ENCODE results near the gene IL22RA1. TPM values are rescaled to one million over a fixed set of nuclear protein-coding genes. Genes with fewer than 3 reads are reported as not detected.

The IL22RA1 gene
- total and polyA plus RNA-seq, 2 donors (not counting 1 experiment from before 2014, with no cell fraction given), result under 0.01 to 0.03 TPM

DNA sequence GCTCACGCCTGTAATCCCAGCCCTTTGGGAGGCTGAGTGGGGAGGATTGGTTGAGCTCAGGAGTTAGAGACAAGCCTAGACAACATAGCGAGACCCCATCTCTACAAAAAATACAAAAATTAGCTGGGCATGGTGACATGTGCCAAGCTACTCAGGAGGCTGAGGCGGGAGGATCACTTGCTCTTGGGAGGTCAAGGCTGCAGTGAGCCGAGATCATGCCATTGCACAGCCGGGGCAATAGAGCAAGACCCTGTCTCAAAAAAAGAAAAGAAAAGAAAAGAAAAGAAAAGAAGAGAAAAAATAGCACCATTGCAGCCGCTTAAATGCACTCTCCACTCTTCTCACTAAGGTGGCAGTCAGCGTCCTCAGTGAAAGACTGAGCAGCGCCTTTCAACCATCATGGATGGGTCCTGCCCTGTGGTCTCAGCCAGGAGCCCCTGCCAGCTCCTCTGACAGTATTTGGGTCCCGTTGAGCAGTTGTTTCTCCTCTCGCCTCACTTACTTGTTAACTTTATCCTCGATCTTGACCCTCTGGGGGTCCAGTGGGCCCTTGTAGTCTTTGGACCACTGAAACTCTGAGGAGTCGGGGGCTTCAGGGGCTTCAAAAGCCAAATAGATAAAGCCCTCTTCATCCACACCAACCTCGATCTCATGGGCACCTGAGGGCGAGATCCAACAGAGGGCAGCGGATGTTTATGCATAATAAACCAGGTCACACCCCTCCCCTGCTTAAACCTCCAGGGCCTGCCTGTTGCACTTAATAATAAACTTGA lies 67.9 kb downstream of the IL22RA1 start:
- no peaks in the 10 kb centered on the region for H4K20me1 ChIP-seq (ENCODE audit: control insufficient read depth, extremely low read depth, insufficient read depth, low read length)
- no peak overlapping the region for H3K4me2 ChIP-seq (ENCODE audit: extremely low read depth, insufficient read depth, low read length)
- no peaks in the 10 kb centered on the region for H3K36me3 ChIP-seq (ENCODE audit: control insufficient read depth, insufficient read depth, low read length)
- no peak overlapping the region for H3K27ac ChIP-seq (ENCODE audit: insufficient read depth, low read length)
- H3K4me3 ChIP-seq (replicated peaks in 1 of 4; ENCODE audit: control extremely low read depth in 1 of 4, insufficient read depth in 1 of 4, low read depth in 3 of 4, low read length in 4 of 4), result no peak overlapping the region
- H2AFZ ChIP-seq (ENCODE audit: low read length), result no peak overlapping the region
- DNase-seq (ENCODE audit: low read depth in 2 of 2), result no peak
- TF ChIP-seq EZH2 (IDR thresholded peaks at IDR 0.05; ENCODE audit: low read length, missing control alignments), result no peak
- TF ChIP-seq, protein P1, sequence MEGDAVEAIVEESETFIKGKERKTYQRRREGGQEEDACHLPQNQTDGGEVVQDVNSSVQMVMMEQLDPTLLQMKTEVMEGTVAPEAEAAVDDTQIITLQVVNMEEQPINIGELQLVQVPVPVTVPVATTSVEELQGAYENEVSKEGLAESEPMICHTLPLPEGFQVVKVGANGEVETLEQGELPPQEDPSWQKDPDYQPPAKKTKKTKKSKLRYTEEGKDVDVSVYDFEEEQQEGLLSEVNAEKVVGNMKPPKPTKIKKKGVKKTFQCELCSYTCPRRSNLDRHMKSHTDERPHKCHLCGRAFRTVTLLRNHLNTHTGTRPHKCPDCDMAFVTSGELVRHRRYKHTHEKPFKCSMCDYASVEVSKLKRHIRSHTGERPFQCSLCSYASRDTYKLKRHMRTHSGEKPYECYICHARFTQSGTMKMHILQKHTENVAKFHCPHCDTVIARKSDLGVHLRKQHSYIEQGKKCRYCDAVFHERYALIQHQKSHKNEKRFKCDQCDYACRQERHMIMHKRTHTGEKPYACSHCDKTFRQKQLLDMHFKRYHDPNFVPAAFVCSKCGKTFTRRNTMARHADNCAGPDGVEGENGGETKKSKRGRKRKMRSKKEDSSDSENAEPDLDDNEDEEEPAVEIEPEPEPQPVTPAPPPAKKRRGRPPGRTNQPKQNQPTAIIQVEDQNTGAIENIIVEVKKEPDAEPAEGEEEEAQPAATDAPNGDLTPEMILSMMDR (conservative IDR thresholded peaks at IDR 0.05 in 1 of 2, IDR thresholded peaks at IDR 0.05 in 1 of 2; ENCODE audit: low read depth in 1 of 2, low read length in 2 of 2), result no peak
- peaks cover 2% of the 10 kb centered on the region for H3K27me3 ChIP-seq (ENCODE audit: control insufficient read depth, insufficient read depth, low read length)
- H3K9me3 ChIP-seq (ENCODE audit: control insufficient read depth, insufficient read depth, low read depth, low read length), result no peaks in the 10 kb centered on the region
- no peaks in the 10 kb centered on the region for H3K79me2 ChIP-seq (ENCODE audit: control insufficient read depth, insufficient read depth, low read length)
- H3K9ac ChIP-seq (ENCODE audit: insufficient read depth, low read length), result no peak overlapping the region
- H3K4me1 ChIP-seq (ENCODE audit: control insufficient read depth, extremely low read depth, insufficient read depth, low read length), result no peaks in the 10 kb centered on the region

DNA sequence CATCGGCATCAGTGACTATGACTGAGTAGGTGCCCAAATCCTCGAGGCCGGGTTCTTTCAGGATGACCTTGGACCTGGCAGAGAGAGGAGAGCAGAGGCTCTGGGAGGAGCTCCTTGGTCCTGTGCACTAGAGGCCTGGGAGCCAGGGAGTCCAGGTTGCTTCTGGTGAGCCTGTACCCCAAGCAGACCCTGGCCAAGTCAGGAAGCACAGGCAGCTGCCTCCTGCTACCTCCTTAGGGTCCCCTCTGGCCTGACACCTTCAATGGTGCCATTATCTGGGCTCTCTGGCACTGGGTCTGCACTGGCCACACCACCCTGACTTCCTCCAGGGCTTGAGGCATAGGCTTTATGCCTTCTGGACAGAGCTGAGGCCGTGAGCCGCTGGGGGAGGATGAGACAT lies 68.7 kb downstream of the IL22RA1 start:
- Histone ChIP-seq H3K4me1 (ENCODE audit: control insufficient read depth, extremely low read depth, insufficient read depth, low read length) (no peaks in the 10 kb centered on the region), H3K4me2 (ENCODE audit: extremely low read depth, insufficient read depth, low read length) (no peak overlapping the region), H4K20me1 (ENCODE audit: control insufficient read depth, extremely low read depth, insufficient read depth, low read length) (no peaks in the 10 kb centered on the region), H3K79me2 (ENCODE audit: control insufficient read depth, insufficient read depth, low read length) (no peaks in the 10 kb centered on the region), H3K4me3 (replicated peaks in 1 of 4; ENCODE audit: control extremely low read depth in 1 of 4, insufficient read depth in 1 of 4, low read depth in 3 of 4, low read length in 4 of 4) (no peak overlapping the region), H3K27me3 (ENCODE audit: control insufficient read depth, insufficient read depth, low read length) (no peaks in the 10 kb centered on the region), H3K36me3 (ENCODE audit: control insufficient read depth, insufficient read depth, low read length) (no peaks in the 10 kb centered on the region), H3K27ac (ENCODE audit: insufficient read depth, low read length) (no peak overlapping the region), H3K9me3 (ENCODE audit: control insufficient read depth, insufficient read depth, low read depth, low read length) (no peaks in the 10 kb centered on the region), H3K9ac (ENCODE audit: insufficient read depth, low read length) (no peak overlapping the region), H2AFZ (ENCODE audit: low read length) (no peak overlapping the region)
- no peak for TF ChIP-seq EZH2 (IDR thresholded peaks at IDR 0.05; ENCODE audit: low read length, missing control alignments)
- TF ChIP-seq, protein P1 (conservative IDR thresholded peaks at IDR 0.05 in 1 of 2, IDR thresholded peaks at IDR 0.05 in 1 of 2; ENCODE audit: low read depth in 1 of 2, low read length in 2 of 2), result no peak
- no peak for DNase-seq (ENCODE audit: low read depth in 2 of 2)

DNA sequence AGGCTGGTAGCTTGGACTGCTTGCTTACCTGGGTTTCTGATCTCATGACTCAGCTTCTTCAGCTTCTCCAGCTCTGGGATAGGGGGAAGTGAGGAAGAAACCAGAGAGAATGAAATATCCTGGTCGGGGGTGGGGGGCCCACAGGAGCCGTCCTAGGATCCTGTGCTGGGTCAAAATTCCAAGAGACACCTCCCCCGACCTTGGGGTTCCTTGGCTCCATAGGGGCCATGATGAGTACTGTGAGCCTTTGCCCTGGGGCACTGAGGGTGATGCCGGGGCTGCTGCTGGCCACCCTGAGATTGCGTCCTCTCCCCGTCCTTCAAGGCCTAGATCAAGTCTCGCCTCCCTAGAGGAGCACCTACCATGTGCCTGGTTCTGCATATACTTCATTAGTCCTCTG lies 71.0 kb downstream of the IL22RA1 start:
- no peaks in the 10 kb centered on the region for H3K36me3 ChIP-seq (ENCODE audit: control insufficient read depth, insufficient read depth, low read length)
- no peak for DNase-seq (ENCODE audit: low read depth in 2 of 2)
- H3K4me2 ChIP-seq (ENCODE audit: extremely low read depth, insufficient read depth, low read length), result no peak overlapping the region
- TF ChIP-seq, protein P1 (conservative IDR thresholded peaks at IDR 0.05 in 1 of 2, IDR thresholded peaks at IDR 0.05 in 1 of 2; ENCODE audit: low read depth in 1 of 2, low read length in 2 of 2), result no peak
- no peak for TF ChIP-seq EZH2 (IDR thresholded peaks at IDR 0.05; ENCODE audit: low read length, missing control alignments)
- no peaks in the 10 kb centered on the region for H4K20me1 ChIP-seq (ENCODE audit: control insufficient read depth, extremely low read depth, insufficient read depth, low read length)
- H3K27me3 ChIP-seq (ENCODE audit: control insufficient read depth, insufficient read depth, low read length), result no peaks in the 10 kb centered on the region
- H2AFZ ChIP-seq (ENCODE audit: low read length), result no peak overlapping the region
- H3K79me2 ChIP-seq (ENCODE audit: control insufficient read depth, insufficient read depth, low read length), result no peaks in the 10 kb centered on the region
- no peak overlapping the region for H3K4me3 ChIP-seq (replicated peaks in 1 of 4; ENCODE audit: control extremely low read depth in 1 of 4, insufficient read depth in 1 of 4, low read depth in 3 of 4, low read length in 4 of 4)
- no peaks in the 10 kb centered on the region for H3K4me1 ChIP-seq (ENCODE audit: control insufficient read depth, extremely low read depth, insufficient read depth, low read length)
- H3K9me3 ChIP-seq (ENCODE audit: control insufficient read depth, insufficient read depth, low read depth, low read length), result no peaks in the 10 kb centered on the region
- no peak overlapping the region for H3K27ac ChIP-seq (ENCODE audit: insufficient read depth, low read length)
- H3K9ac ChIP-seq (ENCODE audit: insufficient read depth, low read length), result no peak overlapping the region

All from fibroblast of lung (primary cell).